Tibial nerve (tissue), 4 donors: ENCODE data around the gene ARPP21.

ENCODE experiments used
- CTCF ChIP-seq, 5 experiments: fragments of 200-600 bp in 3 of 5; fragments of 450-650 bp in 2 of 5; sonication (generic) in 3 of 5; IDR thresholded peaks; one replicate each; pipeline ENCODE4 v1.5.1; 2016 to 2019; ENCODE audit warnings: antibody characterized with exemption in 5 of 5, mild to moderate bottlenecking in 3 of 5, moderate library complexity in 2 of 5
- EP300 ChIP-seq, 2 donors: sonication (generic); formaldehyde crosslinking; IDR thresholded peaks; one replicate each; pipeline ENCODE4 v1.6.1; 2017; ENCODE audit warnings: antibody characterized with exemption in 2 of 2, mild to moderate bottlenecking in 1 of 2
- POLR2A ChIP-seq, 2 donors: fragments of 450-650 bp; IDR thresholded peaks; one replicate each; pipeline ENCODE4 v1.6.1; 2017; ENCODE audit warnings: antibody characterized with exemption in 2 of 2, mild to moderate bottlenecking in 2 of 2, moderate library complexity in 2 of 2

- TF ChIP-seq EP300 (IDR thresholded peaks at IDR 0.05) (no peak), CTCF (IDR thresholded peaks at IDR 0.05) (no peak), POLR2A (IDR thresholded peaks at IDR 0.05) (no peak)
Measured at GRCh38 chr3:35737527-35737926, 98.2 kb downstream of the ARPP21 start.
